Type B pancreatic cell (in vitro differentiated cells): Measurements from ENCODE around the gene KHK. TPM values are rescaled to one million over a fixed set of nuclear protein-coding genes. Genes with fewer than 3 reads are reported as not detected.

Experiments
- DNase-seq: peaks from one replicate; pipeline ENCODE4 v3.0.0; 2021; ENCODE audit warnings: mixed read lengths; ENCODE audit not compliant: unreplicated experiment; ENCODE audit errors: extremely low spot score
- H3K27ac Mint-ChIP-seq: 2 replicates; pipeline ENCODE4 v1.8.0; 2021; ENCODE audit warnings: mild to moderate bottlenecking, mixed read lengths
- H3K27me3 Mint-ChIP-seq: 2 replicates; pipeline ENCODE4 v1.8.0; 2021; ENCODE audit warnings: mixed read lengths
- H3K36me3 Mint-ChIP-seq: 2 replicates; pipeline ENCODE4 v1.8.0; 2021; ENCODE audit warnings: mixed read lengths
- H3K4me1 Mint-ChIP-seq: one replicate; pipeline ENCODE4 v1.8.0; 2021; ENCODE audit warnings: mixed read lengths; ENCODE audit not compliant: unreplicated experiment
- H3K4me3 Mint-ChIP-seq: 2 replicates; pipeline ENCODE4 v1.8.0; 2021; ENCODE audit warnings: mild to moderate bottlenecking, mixed read lengths
- H3K9me3 Mint-ChIP-seq: 2 replicates; pipeline ENCODE4 v1.8.0; 2021; ENCODE audit warnings: mixed read lengths
- CTCF ChIP-seq: fragments of 200-600 bp; sonication (generic); conservative IDR thresholded peaks from 2 replicates; pipeline ENCODE4 v1.5.0; 2021; ENCODE audit warnings: antibody characterized with exemption, mild to moderate bottlenecking
- total RNA-seq: library from RNA; stranded (reverse); gene quantifications from 2 replicates; pipeline ENCODE4 v1.2.1, GENCODE V29; 2021; ENCODE audit warnings: low replicate concordance

KHK gene
- total RNA-seq, 1 donor from 2014 or later = 14.7 TPM

GRCh38 chr2:27121906-27122305, 35.3 kb downstream of the KHK start:
- no peak for DNase-seq
- peak overlapping the region; percentile 22 for H3K4me3 Mint-ChIP-seq
- TF ChIP-seq CTCF = no peak
- H3K27me3 Mint-ChIP-seq = peaks cover 67% of the 10 kb centered on the region
- peaks cover 13% of the 10 kb centered on the region for H3K4me1 Mint-ChIP-seq
- no peaks in the 10 kb centered on the region for H3K36me3 Mint-ChIP-seq
- H3K27ac Mint-ChIP-seq = no peak overlapping the region
- H3K9me3 Mint-ChIP-seq = no peaks in the 10 kb centered on the region

- TF ChIP-seq CTCF = no peak
- H3K4me3 Mint-ChIP-seq = peak overlapping the region; percentile 89
- H3K27me3 Mint-ChIP-seq = peaks cover 59% of the 10 kb centered on the region
- no peaks in the 10 kb centered on the region for H3K9me3 Mint-ChIP-seq
- H3K36me3 Mint-ChIP-seq = no peaks in the 10 kb centered on the region
- no peak overlapping the region for H3K27ac Mint-ChIP-seq
- DNase-seq = no peak
- H3K4me1 Mint-ChIP-seq = peaks cover 13% of the 10 kb centered on the region
These were observed 36.2 kb downstream of the KHK start for GRCh38 chr2:27122791-27123190.

- H3K27ac Mint-ChIP-seq = no peak within 1 kb of the TSS
- H3K27me3 Mint-ChIP-seq = peaks cover 51% of the 10 kb centered on the region
- no peak for TF ChIP-seq CTCF
- H3K9me3 Mint-ChIP-seq = no peaks in the 10 kb centered on the region
- DNase-seq = no peak
- H3K4me1 Mint-ChIP-seq = peaks cover 13% of the 10 kb centered on the region
- no peaks in the 10 kb centered on the region for H3K36me3 Mint-ChIP-seq
- H3K4me3 Mint-ChIP-seq = peak within 1 kb of the TSS; percentile 89
These were observed 37.0 kb downstream of the KHK start, which contains the start of gene ABHD1 for GRCh38 chr2:27123302-27124150. ABHD1 (plus strand) TSS chr2:27123815; CDS start chr2:27123949, 134 bp downstream.

GRCh38 chr2:27125104-27125503, 38.5 kb downstream of the KHK start:
- Mint-ChIP-seq H3K4me3 (no peak overlapping the region), H3K27me3 (peaks cover 39% of the 10 kb centered on the region), H3K36me3 (peaks cover 8% of the 10 kb centered on the region), H3K4me1 (peaks cover 8% of the 10 kb centered on the region), H3K9me3 (no peaks in the 10 kb centered on the region), H3K27ac (no peak overlapping the region)
- no peak for TF ChIP-seq CTCF
- DNase-seq = no peak

GRCh38 chr2:27126252-27126710, 39.7 kb downstream of the KHK start:
- no peaks in the 10 kb centered on the region for H3K9me3 Mint-ChIP-seq
- H3K4me3 Mint-ChIP-seq = peak overlapping the region; percentile 40
- no peak for DNase-seq
- peaks cover 8% of the 10 kb centered on the region for H3K36me3 Mint-ChIP-seq
- no peak overlapping the region for H3K27ac Mint-ChIP-seq
- H3K4me1 Mint-ChIP-seq = peaks cover 8% of the 10 kb centered on the region
- no peak for TF ChIP-seq CTCF
- H3K27me3 Mint-ChIP-seq = peaks cover 31% of the 10 kb centered on the region
